Measurements from ENCODE around the gene THAP7.

The THAP7 gene

DNA sequence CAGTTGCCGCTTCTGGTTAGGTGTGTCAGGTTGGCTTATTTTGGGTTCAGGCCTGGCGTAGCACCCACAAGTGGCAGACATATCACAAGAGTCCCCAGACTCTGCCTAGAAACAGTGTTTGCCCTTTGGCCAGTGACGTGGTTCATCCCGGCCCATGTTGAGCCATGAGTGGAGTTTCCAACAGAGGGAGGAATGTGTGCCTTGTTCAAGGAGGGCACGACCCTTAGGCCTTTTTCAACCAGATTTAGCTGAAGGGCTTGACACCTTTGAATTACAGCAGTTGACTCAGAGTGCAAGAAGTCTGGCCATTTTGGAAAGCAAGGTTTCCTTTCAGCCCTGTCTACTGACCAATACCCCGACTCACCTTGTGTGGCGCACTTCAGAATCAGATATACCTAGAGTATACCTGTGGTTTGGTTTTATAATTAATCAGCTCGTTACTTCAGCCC, 50.0 kb downstream of the THAP7 start:
- no peak overlapping the region for H3K4me3 ChIP-seq (ENCODE audit: low read length)
- no peak overlapping the region for H3K27ac ChIP-seq (ENCODE audit: low read length)
- H3K4me1 ChIP-seq (ENCODE audit: control insufficient read depth, insufficient read depth, low read length) = peaks cover 3% of the 10 kb centered on the region; the same call in 1 of the 2 replicates
- no peaks in the 10 kb centered on the region for H3K9me3 ChIP-seq (ENCODE audit: control insufficient read depth, insufficient read depth, low read length)
- no CpG with 5 or more reads among the region's 8 CpGs for WGBS (ENCODE audit: insufficient coverage, insufficient read length)
- H3K27me3 ChIP-seq (ENCODE audit: control insufficient read depth, insufficient read depth, low read length) = no peaks in the 10 kb centered on the region
- H3K36me3 ChIP-seq (ENCODE audit: control insufficient read depth, insufficient read depth, low read length) = peaks cover 18% of the 10 kb centered on the region; the same call in 1 of the 2 replicates
- no peak for DNase-seq (ENCODE audit: low read depth, low spot score)

DNA sequence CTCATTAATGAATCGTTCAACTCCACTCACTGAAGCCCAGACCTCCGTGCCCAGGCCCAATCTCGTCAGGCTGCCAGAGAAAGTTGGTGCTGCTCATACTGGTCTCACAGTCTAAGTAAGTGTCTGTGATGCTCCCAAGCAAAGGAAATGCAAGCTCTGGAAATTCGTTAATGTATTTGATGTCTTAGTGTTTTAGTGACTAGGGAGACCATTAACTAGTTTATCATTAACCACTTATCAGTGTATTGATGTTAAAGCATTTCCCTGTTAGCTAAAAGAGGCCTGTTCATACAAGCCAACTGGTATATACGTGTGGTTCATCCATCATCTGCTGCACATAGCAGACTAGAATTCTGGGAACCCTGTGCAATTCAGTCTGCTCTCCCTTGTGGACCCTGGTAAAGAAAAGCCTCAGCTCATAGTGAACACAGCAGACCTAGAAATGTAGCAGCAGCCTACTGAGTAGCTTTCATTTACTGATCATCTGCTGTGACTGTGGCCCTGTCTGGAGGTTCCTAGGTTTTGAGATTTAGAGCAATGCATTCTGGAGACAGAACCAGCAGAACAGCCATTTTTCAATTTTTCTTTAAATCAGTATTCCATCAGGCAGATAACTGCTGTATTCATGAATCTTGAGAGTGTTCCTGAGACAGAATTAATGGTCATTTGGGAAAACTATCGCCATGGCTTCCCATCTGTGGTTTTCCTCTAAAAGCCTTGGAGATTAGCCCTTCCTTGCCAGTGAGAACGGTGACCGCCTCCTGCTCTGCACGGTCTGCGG, 50.6 kb downstream of the THAP7 start:
- H3K4me3 ChIP-seq (ENCODE audit: low read length) = no peak overlapping the region
- WGBS (ENCODE audit: insufficient coverage, insufficient read length) = no CpG with 5 or more reads among the region's 10 CpGs
- H3K27me3 ChIP-seq (ENCODE audit: control insufficient read depth, insufficient read depth, low read length) = no peaks in the 10 kb centered on the region
- H3K9me3 ChIP-seq (ENCODE audit: control insufficient read depth, insufficient read depth, low read length) = no peaks in the 10 kb centered on the region
- H3K36me3 ChIP-seq (ENCODE audit: control insufficient read depth, insufficient read depth, low read length) = peaks cover 18% of the 10 kb centered on the region; the same call in 1 of the 2 replicates
- H3K27ac ChIP-seq (ENCODE audit: low read length) = no peak overlapping the region
- peaks cover 1% of the 10 kb centered on the region; the same call in 1 of the 2 replicates for H3K4me1 ChIP-seq (ENCODE audit: control insufficient read depth, insufficient read depth, low read length)
- DNase-seq (ENCODE audit: low read depth, low spot score) = no peak

GRCh38 chr22:20949698-20950183, 52.2 kb downstream of the THAP7 start:
- Histone ChIP-seq H3K4me1 (ENCODE audit: control insufficient read depth, insufficient read depth, low read length) (no peaks in the 10 kb centered on the region), H3K36me3 (ENCODE audit: control insufficient read depth, insufficient read depth, low read length) (peaks cover 18% of the 10 kb centered on the region; the same call in 1 of the 2 replicates), H3K27ac (ENCODE audit: low read length) (no peak overlapping the region), H3K9me3 (ENCODE audit: control insufficient read depth, insufficient read depth, low read length) (no peaks in the 10 kb centered on the region), H3K27me3 (ENCODE audit: control insufficient read depth, insufficient read depth, low read length) (no peaks in the 10 kb centered on the region), H3K4me3 (ENCODE audit: low read length) (no peak overlapping the region)
- no CpG with 5 or more reads among the region's 13 CpGs for WGBS (ENCODE audit: insufficient coverage, insufficient read length)
- DNase-seq (ENCODE audit: low read depth, low spot score) = no peak
